Stimulated activated CD8-positive, alpha-beta memory T cell treated with anti-CD3 and anti-CD28 coated beads, Interleukin-7, amount 100 ng/mL, for 48 hours (primary cell): ENCODE measurements around the gene SCYGR1.
"Not testable (repeated sequence)": the region's sequence is repeated elsewhere in the genome, so short reads cannot be mapped to it uniquely, and the experiment has no call there.

Experiments used
- DNase-seq, 2 donors: peaks; one replicate each; pipeline ENCODE4 v3.0.0-alpha.2; 2020; ENCODE audit warnings: low read depth in 1 of 2; ENCODE audit errors: extremely low read depth in 1 of 2

The SCYGR1 gene

GRCh38 chr2:227374158-227374557, 13.6 kb downstream of the SCYGR1 start:
- peak; percentile 2 to 40 for DNase-seq

- no peak for DNase-seq
These were observed 14.4 kb downstream of the SCYGR1 start for GRCh38 chr2:227373389-227373788.

GRCh38 chr2:227370791-227371312, 16.9 kb downstream of the SCYGR1 start:
- no peak for DNase-seq

- DNase-seq: no peak
These were observed 17.7 kb downstream of the SCYGR1 start for GRCh38 chr2:227370092-227370491.

DNA sequence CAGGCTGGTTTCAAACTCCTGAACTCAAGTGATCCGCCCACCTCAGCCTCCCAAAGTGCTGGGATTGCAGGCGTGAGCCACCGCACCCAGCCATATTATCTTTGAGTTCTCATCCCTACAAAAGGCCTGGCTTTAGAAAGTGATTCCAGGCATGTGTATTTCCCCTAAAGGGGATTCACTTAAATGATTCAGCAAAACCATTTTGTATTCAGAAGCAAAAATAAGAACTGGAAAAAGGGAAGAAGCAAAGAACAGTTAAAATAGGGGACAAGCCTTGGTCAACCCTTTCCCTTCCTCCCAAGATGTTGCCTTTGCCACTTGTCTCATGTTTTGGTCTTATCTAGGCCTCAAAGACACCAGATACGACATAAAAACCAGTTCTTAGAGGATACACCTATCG, 19.2 kb downstream of the SCYGR1 start:
- no peak for DNase-seq

DNA sequence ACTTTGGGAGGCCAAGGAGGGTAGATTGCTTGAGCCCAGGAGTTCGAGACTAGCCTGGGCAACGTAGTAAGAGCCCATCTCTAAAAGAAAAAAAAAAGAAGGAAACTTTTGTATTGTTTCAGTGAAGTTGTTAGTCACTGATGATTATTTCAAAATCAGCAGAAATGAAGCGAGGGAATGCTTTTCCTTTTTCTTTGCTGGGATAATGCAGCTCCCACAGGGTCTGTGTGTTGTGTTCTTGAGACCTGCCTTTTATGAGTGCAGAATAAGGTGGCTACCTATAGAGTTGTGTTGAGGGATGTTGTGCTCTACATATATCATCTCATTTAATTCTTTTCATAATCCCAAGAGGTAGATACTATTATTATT, 20.3 kb downstream of the SCYGR1 start:
- DNase-seq: no peak

- DNase-seq: no peak
These were observed 20.9 kb downstream of the SCYGR1 start for GRCh38 chr2:227366769-227367426.

GRCh38 chr2:227365833-227366232, 21.9 kb downstream of the SCYGR1 start:
- no peak for DNase-seq

- DNase-seq: not testable (repeated sequence)
These were observed 23.0 kb downstream of the SCYGR1 start for GRCh38 chr2:227364585-227365263.

DNA sequence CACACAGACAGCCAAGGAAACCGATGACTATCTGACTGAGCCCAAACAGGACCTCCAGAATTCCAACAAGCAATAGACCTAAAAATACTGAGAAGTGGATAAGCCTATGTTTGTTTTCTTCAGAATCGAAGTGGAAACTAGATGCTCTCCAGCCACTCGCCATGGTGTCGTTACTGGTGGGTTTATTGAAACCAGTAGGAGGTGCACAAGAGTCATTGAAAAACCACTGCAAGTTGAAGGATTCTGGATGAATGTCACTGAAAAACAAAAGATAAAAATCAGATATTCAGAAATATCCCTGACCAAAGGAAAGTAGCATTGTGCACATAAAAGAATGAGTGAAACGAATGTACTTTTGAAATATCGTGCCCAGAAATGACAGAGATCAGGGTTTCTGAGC, 24.0 kb downstream of the SCYGR1 start:
- DNase-seq: no peak

GRCh38 chr2:227360351-227360750, 27.4 kb downstream of the SCYGR1 start:
- no peak for DNase-seq

- DNase-seq: no peak
These were observed 36.1 kb downstream of the SCYGR1 start for GRCh38 chr2:227351639-227352038.

DNA sequence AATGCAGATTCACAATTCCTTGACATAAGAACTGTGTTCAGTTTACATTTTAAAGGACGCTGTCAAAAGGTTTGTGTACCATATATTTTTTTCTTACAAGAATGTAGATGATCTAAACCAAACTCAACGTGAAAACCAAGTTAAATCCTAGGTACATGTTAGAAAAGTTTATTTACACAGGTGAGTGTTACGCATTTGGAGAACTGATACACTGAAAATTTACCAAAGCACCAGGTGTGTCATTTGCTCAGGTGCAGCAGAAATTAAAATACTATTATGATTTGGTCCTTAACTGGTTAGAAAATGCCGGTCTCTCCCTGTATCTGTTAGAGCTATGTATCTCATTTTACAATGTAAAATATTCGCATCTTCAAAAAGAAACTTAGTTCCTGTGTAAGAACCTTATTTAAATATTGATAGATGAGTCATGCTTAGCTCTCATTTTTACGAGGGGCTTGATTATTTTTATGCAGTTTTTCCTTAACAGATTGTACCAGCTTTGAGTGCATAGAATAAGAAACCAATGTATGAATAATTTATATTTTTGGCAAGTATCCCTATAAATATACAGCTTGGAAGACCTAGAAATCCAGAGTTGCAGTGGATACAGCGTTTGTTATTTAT, 37.6 kb downstream of the SCYGR1 start:
- no peak for DNase-seq

DNA sequence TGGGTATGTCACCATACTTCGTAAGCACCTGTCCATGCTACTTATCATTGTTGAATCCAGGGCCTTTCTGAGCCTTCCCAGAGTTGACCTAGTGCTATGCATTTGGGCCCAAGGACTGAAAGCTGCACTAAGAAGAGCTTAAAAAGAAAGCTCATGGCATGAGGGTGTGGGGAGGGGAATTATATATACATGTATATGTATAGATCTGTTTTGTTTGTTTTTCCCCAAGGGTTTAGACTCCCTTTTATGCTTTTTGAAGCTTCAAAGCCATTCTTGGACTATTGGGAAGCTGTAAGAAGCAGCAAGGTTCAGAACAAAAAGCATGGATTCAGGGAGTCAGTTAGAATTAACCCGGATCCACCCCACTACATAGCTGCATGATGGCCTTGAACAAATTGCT, 39.4 kb downstream of the SCYGR1 start:
- DNase-seq: no peak

- DNase-seq: no peak
These were observed 40.6 kb downstream of the SCYGR1 start for GRCh38 chr2:227347117-227347516.

- no peak for DNase-seq
These were observed 43.5 kb downstream of the SCYGR1 start for GRCh38 chr2:227344231-227344630.

DNA sequence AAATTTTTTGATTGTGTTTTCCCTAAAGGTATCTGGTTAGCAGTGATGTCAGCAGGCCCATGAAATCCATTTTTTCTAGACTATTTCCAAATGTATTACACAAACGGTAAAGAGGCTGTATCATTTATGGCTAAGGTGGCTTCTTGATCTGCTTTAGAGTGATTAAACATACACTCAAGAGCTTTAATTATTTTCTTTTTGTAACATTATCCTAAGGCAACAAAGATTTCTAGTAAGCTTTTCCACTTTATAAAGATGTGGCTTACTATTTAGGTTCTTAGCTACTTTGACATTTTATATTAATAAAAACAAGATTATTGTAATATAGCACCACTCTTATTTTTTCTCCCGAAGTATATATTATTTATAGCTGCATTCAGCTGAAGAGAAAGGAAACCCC, 46.2 kb downstream of the SCYGR1 start:
- no peak for DNase-seq

DNA sequence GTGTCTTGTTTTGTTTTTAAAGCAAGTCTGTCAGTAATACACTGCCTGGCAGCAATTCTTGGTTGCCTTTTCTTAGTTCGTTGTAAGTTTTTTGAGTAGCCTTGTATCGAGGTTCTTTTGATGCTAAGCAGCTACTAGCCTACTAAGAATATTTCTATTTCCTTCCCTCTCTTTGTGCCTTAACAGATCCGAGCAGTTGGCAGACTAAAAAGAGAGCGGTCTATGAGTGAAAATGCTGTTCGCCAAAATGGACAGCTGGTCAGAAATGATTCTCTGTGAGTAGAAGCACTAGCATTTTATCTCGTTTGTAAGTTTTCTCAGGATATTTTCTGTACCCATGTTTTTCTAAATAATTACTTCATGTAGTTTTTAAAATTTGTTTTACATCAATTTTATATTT, 47.6 kb downstream of the SCYGR1 start:
- DNase-seq: no peak

DNA sequence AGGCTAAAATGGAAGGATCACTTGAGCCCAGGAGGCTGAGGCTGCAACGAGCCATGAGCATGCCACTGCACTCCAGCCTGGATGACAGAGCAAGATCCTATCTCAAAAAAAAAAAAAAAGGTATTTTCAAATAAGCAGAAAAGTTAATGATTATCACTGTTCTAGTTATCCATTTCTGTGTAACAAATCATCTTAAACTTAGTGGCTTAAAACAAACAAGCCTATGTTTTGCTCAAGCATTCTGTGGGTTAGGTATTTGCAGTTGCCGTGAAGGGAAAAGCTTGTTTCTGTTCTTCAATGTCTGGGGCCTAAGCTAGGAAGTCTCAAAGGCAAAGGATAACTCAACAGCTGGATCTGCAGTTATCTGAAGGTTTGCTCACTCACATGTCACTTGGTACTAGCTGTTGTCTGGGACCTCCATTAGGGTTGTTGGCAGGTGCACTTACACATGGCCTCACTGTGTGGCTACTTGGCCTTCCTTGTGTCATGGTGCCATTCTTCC, 48.6 kb downstream of the SCYGR1 start:
- DNase-seq: no peak
